Measurements from ENCODE around the gene MYH7B. TPM values are rescaled to one million over a fixed set of nuclear protein-coding genes. Genes with fewer than 3 reads are reported as not detected.

MYH7B gene
- polyA plus RNA-seq, 2 donors, result 0.11 to 0.69 TPM

GRCh38 chr20:34995192-34995591, 39.5 kb downstream of the MYH7B start:
- Histone ChIP-seq H3K27ac (ENCODE audit: low read depth in 2 of 2, low read length in 1 of 2) (no peak overlapping the region), H3K36me3 (ENCODE audit: control insufficient read depth in 2 of 2, insufficient read depth in 2 of 2, low read length in 1 of 2) (peaks cover 3 to 62% of the 10 kb centered on the region in 2 donors), H3K4me3 (ENCODE audit: low read depth in 1 of 2, low read length in 2 of 2) (no peak overlapping the region), H3K9me3 (ENCODE audit: control insufficient read depth in 2 of 2, insufficient read depth in 1 of 2, low read depth in 1 of 2, low read length in 1 of 2) (no peaks in the 10 kb centered on the region), H3K27me3 (ENCODE audit: control insufficient read depth in 1 of 2, insufficient read depth in 2 of 2, low read length in 2 of 2) (no peaks in the 10 kb centered on the region), H3K4me1 (ENCODE audit: control insufficient read depth in 2 of 2, insufficient read depth in 2 of 2, low read length in 1 of 2) (peaks cover 0 to 2% of the 10 kb centered on the region in 2 donors)
- 76 to 88% methylated on average over 14 of the region's 14 CpGs for WGBS, 2 donors

GRCh38 chr20:34995696-34996095, 40.0 kb downstream of the MYH7B start:
- Histone ChIP-seq H3K27ac (ENCODE audit: low read depth in 2 of 2, low read length in 1 of 2) (no peak overlapping the region), H3K4me1 (ENCODE audit: control insufficient read depth in 2 of 2, insufficient read depth in 2 of 2, low read length in 1 of 2) (peaks cover 0 to 2% of the 10 kb centered on the region in 2 donors), H3K27me3 (ENCODE audit: control insufficient read depth in 1 of 2, insufficient read depth in 2 of 2, low read length in 2 of 2) (no peaks in the 10 kb centered on the region), H3K36me3 (ENCODE audit: control insufficient read depth in 2 of 2, insufficient read depth in 2 of 2, low read length in 1 of 2) (peaks cover 3 to 67% of the 10 kb centered on the region in 2 donors), H3K4me3 (ENCODE audit: low read depth in 1 of 2, low read length in 2 of 2) (no peak overlapping the region), H3K9me3 (ENCODE audit: control insufficient read depth in 2 of 2, insufficient read depth in 1 of 2, low read depth in 1 of 2, low read length in 1 of 2) (no peaks in the 10 kb centered on the region)
- WGBS, 2 donors, result 92 to 94% methylated on average over 7 of the region's 7 CpGs

DNA sequence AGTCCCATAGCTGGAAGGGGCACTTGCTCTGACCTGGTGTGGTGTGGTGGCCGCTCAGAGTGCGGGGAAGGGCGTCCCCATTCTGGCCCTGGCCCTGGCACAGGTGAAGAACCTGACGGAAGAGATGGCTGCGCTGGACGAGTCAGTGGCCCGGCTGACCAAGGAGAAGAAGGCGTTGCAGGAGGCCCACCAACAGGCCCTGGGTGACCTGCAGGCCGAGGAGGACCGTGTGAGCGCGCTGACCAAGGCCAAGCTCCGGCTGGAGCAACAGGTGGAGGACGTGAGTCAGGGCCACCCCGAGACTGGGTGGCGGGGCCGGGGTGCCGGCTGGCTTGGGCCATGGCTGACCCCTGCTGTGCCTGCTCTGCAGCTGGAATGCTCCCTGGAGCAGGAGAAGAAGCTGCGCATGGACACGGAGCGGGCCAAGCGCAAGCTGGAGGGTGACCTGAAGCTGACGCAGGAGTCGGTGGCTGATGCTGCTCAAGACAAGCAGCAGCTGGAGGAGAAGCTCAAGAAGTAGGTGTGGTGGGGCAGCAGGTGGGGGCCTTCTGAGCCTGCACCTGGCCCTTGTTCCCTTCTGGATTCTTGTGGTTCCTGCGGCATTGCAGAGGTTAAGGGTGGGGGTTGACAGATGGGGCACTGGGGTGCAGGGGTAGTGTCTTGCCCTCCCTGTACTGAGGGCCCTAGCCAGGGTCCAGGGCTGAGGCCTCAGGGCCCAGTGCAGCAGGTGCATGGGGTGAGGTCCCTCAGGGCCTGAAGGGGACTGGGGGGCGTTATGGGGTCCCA, 40.8 kb downstream of the MYH7B start:
- H3K4me3 ChIP-seq (ENCODE audit: low read depth in 1 of 2, low read length in 2 of 2), result no peak overlapping the region
- H3K27me3 ChIP-seq (ENCODE audit: control insufficient read depth in 1 of 2, insufficient read depth in 2 of 2, low read length in 2 of 2), result no peaks in the 10 kb centered on the region
- WGBS, 2 donors, result 94 to 95% methylated on average over 26 of the region's 26 CpGs
- H3K36me3 ChIP-seq (ENCODE audit: control insufficient read depth in 2 of 2, insufficient read depth in 2 of 2, low read length in 1 of 2), result peaks cover 3 to 75% of the 10 kb centered on the region in 2 donors
- peaks cover 0 to 2% of the 10 kb centered on the region in 2 donors for H3K4me1 ChIP-seq (ENCODE audit: control insufficient read depth in 2 of 2, insufficient read depth in 2 of 2, low read length in 1 of 2)
- no peaks in the 10 kb centered on the region for H3K9me3 ChIP-seq (ENCODE audit: control insufficient read depth in 2 of 2, insufficient read depth in 1 of 2, low read depth in 1 of 2, low read length in 1 of 2)
- H3K27ac ChIP-seq (ENCODE audit: low read depth in 2 of 2, low read length in 1 of 2), result no peak overlapping the region

DNA sequence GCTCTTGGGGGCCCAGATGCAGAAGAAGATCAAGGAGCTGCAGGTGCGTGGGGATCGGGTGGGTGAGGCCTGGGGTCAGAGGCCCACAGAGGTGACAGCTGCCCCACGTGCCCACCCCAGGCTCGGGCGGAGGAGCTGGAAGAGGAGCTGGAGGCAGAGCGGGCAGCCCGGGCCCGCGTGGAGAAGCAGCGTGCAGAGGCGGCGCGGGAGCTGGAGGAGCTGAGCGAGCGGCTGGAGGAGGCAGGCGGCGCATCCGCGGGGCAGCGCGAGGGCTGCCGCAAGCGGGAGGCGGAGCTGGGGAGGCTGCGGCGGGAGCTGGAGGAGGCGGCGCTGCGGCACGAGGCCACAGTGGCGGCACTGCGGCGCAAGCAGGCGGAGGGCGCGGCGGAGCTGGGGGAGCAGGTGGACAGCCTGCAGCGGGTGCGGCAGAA, 41.5 kb downstream of the MYH7B start:
- WGBS, 2 donors, result 51 to 55% methylated on average over 32 to 39 of the region's 39 CpGs

GRCh38 chr20:34997774-34998173, 42.1 kb downstream of the MYH7B start:
- no peaks in the 10 kb centered on the region for H3K9me3 ChIP-seq (ENCODE audit: control insufficient read depth in 2 of 2, insufficient read depth in 1 of 2, low read depth in 1 of 2, low read length in 1 of 2)
- H3K4me1 ChIP-seq (ENCODE audit: control insufficient read depth in 2 of 2, insufficient read depth in 2 of 2, low read length in 1 of 2), result peaks cover 0 to 2% of the 10 kb centered on the region in 2 donors
- no peak overlapping the region for H3K4me3 ChIP-seq (ENCODE audit: low read depth in 1 of 2, low read length in 2 of 2)
- H3K27me3 ChIP-seq (ENCODE audit: control insufficient read depth in 1 of 2, insufficient read depth in 2 of 2, low read length in 2 of 2), result no peaks in the 10 kb centered on the region
- 96 to 100% methylated on average over 2 of the region's 2 CpGs for WGBS, 2 donors
- no peak overlapping the region for H3K27ac ChIP-seq (ENCODE audit: low read depth in 2 of 2, low read length in 1 of 2)
- peaks cover 3 to 86% of the 10 kb centered on the region in 2 donors for H3K36me3 ChIP-seq (ENCODE audit: control insufficient read depth in 2 of 2, insufficient read depth in 2 of 2, low read length in 1 of 2)

More for the DNA sequence above, 41.5 kb downstream of the MYH7B start:
- Histone ChIP-seq H3K27me3 (ENCODE audit: control insufficient read depth in 1 of 2, insufficient read depth in 2 of 2, low read length in 2 of 2) (no peaks in the 10 kb centered on the region), H3K4me1 (ENCODE audit: control insufficient read depth in 2 of 2, insufficient read depth in 2 of 2, low read length in 1 of 2) (peaks cover 0 to 2% of the 10 kb centered on the region in 2 donors), H3K9me3 (ENCODE audit: control insufficient read depth in 2 of 2, insufficient read depth in 1 of 2, low read depth in 1 of 2, low read length in 1 of 2) (no peaks in the 10 kb centered on the region), H3K36me3 (ENCODE audit: control insufficient read depth in 2 of 2, insufficient read depth in 2 of 2, low read length in 1 of 2) (peaks cover 3 to 81% of the 10 kb centered on the region in 2 donors), H3K4me3 (ENCODE audit: low read depth in 1 of 2, low read length in 2 of 2) (no peak overlapping the region), H3K27ac (ENCODE audit: low read depth in 2 of 2, low read length in 1 of 2) (no peak overlapping the region)

DNA sequence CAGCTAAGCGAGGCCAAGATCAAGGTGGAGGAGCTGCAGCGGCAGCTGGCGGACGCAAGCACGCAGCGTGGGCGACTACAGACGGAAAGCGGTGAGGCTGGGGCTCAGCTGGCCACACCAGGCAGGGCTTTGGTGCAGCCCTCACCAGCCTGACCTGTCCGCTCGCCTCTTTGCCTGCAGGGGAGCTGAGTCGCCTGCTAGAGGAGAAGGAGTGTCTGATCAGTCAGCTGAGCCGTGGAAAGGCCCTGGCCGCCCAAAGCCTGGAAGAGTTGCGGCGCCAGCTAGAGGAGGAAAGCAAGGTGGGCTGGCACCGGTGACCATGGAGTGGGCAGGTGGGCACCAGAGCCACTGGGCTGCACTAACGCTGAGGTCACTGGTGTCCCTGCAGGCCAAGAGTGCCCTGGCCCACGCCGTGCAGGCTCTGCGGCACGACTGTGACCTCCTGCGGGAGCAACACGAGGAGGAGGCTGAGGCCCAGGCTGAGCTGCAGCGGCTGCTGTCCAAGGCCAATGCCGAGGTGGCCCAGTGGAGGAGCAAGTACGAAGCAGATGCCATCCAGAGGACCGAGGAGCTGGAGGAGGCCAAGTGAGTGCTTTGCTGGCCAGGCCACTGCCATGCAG, 42.8 kb downstream of the MYH7B start:
- H3K27me3 ChIP-seq (ENCODE audit: control insufficient read depth in 1 of 2, insufficient read depth in 2 of 2, low read length in 2 of 2), result no peaks in the 10 kb centered on the region
- WGBS, 2 donors, result 89 to 92% methylated on average over 28 of the region's 28 CpGs
- H3K27ac ChIP-seq (ENCODE audit: low read depth in 2 of 2, low read length in 1 of 2), result no peak overlapping the region
- peaks cover 3 to 92% of the 10 kb centered on the region in 2 donors for H3K36me3 ChIP-seq (ENCODE audit: control insufficient read depth in 2 of 2, insufficient read depth in 2 of 2, low read length in 1 of 2)
- H3K9me3 ChIP-seq (ENCODE audit: control insufficient read depth in 2 of 2, insufficient read depth in 1 of 2, low read depth in 1 of 2, low read length in 1 of 2), result no peaks in the 10 kb centered on the region
- H3K4me3 ChIP-seq (ENCODE audit: low read depth in 1 of 2, low read length in 2 of 2), result no peak overlapping the region
- peaks cover 0 to 2% of the 10 kb centered on the region in 2 donors for H3K4me1 ChIP-seq (ENCODE audit: control insufficient read depth in 2 of 2, insufficient read depth in 2 of 2, low read length in 1 of 2)

- no peaks in the 10 kb centered on the region for H3K9me3 ChIP-seq (ENCODE audit: control insufficient read depth in 2 of 2, insufficient read depth in 1 of 2, low read depth in 1 of 2, low read length in 1 of 2)
- peaks cover 0 to 2% of the 10 kb centered on the region in 2 donors for H3K4me1 ChIP-seq (ENCODE audit: control insufficient read depth in 2 of 2, insufficient read depth in 2 of 2, low read length in 1 of 2)
- 88% methylated on average over 25 of the region's 25 CpGs for WGBS, 2 donors
- peaks cover 7 to 92% of the 10 kb centered on the region in 2 donors for H3K36me3 ChIP-seq (ENCODE audit: control insufficient read depth in 2 of 2, insufficient read depth in 2 of 2, low read length in 1 of 2)
- no peak overlapping the region for H3K4me3 ChIP-seq (ENCODE audit: low read depth in 1 of 2, low read length in 2 of 2)
- H3K27me3 ChIP-seq (ENCODE audit: control insufficient read depth in 1 of 2, insufficient read depth in 2 of 2, low read length in 2 of 2), result no peaks in the 10 kb centered on the region
- no peak overlapping the region for H3K27ac ChIP-seq (ENCODE audit: low read depth in 2 of 2, low read length in 1 of 2)
These were observed 43.4 kb downstream of the MYH7B start for GRCh38 chr20:34999021-34999451.

- Histone ChIP-seq H3K36me3 (ENCODE audit: control insufficient read depth in 2 of 2, insufficient read depth in 2 of 2, low read length in 1 of 2) (peaks cover 9 to 92% of the 10 kb centered on the region in 2 donors), H3K27ac (ENCODE audit: low read depth in 2 of 2, low read length in 1 of 2) (no peak overlapping the region), H3K4me1 (ENCODE audit: control insufficient read depth in 2 of 2, insufficient read depth in 2 of 2, low read length in 1 of 2) (peaks cover 0 to 2% of the 10 kb centered on the region in 2 donors), H3K4me3 (ENCODE audit: low read depth in 1 of 2, low read length in 2 of 2) (no peak overlapping the region), H3K27me3 (ENCODE audit: control insufficient read depth in 1 of 2, insufficient read depth in 2 of 2, low read length in 2 of 2) (no peaks in the 10 kb centered on the region), H3K9me3 (ENCODE audit: control insufficient read depth in 2 of 2, insufficient read depth in 1 of 2, low read depth in 1 of 2, low read length in 1 of 2) (no peaks in the 10 kb centered on the region)
- WGBS, 2 donors, result 76 to 80% methylated on average over 10 of the region's 10 CpGs
These were observed 44.1 kb downstream of the MYH7B start for GRCh38 chr20:34999782-35000181.

GRCh38 chr20:35000311-35000921, 44.7 kb downstream of the MYH7B start:
- WGBS, 2 donors, result 91 to 95% methylated on average over 28 of the region's 28 CpGs
- H3K27ac ChIP-seq (ENCODE audit: low read depth in 2 of 2, low read length in 1 of 2), result no peak overlapping the region
- no peak overlapping the region for H3K4me3 ChIP-seq (ENCODE audit: low read depth in 1 of 2, low read length in 2 of 2)
- no peaks in the 10 kb centered on the region for H3K27me3 ChIP-seq (ENCODE audit: control insufficient read depth in 1 of 2, insufficient read depth in 2 of 2, low read length in 2 of 2)
- H3K9me3 ChIP-seq (ENCODE audit: control insufficient read depth in 2 of 2, insufficient read depth in 1 of 2, low read depth in 1 of 2, low read length in 1 of 2), result no peaks in the 10 kb centered on the region
- H3K36me3 ChIP-seq (ENCODE audit: control insufficient read depth in 2 of 2, insufficient read depth in 2 of 2, low read length in 1 of 2), result peaks cover 15 to 92% of the 10 kb centered on the region in 2 donors
- H3K4me1 ChIP-seq (ENCODE audit: control insufficient read depth in 2 of 2, insufficient read depth in 2 of 2, low read length in 1 of 2), result peaks cover 0 to 2% of the 10 kb centered on the region in 2 donors
